GM10266 (cell line): ENCODE results near the gene MAP3K13.

Experiments
- DNase-seq: peaks from one replicate; pipeline ENCODE4 v3.0.0; 2012; ENCODE audit errors: extremely low spot score
- TF ChIP-seq, protein P1 (sequence below): IDR thresholded peaks from 2 replicates; pipeline ENCODE4 v1.5.1; 2012; ENCODE audit warnings: mild to moderate bottlenecking, low read depth; ENCODE audit not compliant: control insufficient read depth, insufficient read depth; ENCODE audit errors: missing control alignments

MAP3K13 gene

GRCh38 chr3:185330644-185331043, 32.3 kb upstream of the MAP3K13 start:
- TF ChIP-seq, protein P1, sequence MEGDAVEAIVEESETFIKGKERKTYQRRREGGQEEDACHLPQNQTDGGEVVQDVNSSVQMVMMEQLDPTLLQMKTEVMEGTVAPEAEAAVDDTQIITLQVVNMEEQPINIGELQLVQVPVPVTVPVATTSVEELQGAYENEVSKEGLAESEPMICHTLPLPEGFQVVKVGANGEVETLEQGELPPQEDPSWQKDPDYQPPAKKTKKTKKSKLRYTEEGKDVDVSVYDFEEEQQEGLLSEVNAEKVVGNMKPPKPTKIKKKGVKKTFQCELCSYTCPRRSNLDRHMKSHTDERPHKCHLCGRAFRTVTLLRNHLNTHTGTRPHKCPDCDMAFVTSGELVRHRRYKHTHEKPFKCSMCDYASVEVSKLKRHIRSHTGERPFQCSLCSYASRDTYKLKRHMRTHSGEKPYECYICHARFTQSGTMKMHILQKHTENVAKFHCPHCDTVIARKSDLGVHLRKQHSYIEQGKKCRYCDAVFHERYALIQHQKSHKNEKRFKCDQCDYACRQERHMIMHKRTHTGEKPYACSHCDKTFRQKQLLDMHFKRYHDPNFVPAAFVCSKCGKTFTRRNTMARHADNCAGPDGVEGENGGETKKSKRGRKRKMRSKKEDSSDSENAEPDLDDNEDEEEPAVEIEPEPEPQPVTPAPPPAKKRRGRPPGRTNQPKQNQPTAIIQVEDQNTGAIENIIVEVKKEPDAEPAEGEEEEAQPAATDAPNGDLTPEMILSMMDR, result no peak
- DNase-seq, result no peak

DNA sequence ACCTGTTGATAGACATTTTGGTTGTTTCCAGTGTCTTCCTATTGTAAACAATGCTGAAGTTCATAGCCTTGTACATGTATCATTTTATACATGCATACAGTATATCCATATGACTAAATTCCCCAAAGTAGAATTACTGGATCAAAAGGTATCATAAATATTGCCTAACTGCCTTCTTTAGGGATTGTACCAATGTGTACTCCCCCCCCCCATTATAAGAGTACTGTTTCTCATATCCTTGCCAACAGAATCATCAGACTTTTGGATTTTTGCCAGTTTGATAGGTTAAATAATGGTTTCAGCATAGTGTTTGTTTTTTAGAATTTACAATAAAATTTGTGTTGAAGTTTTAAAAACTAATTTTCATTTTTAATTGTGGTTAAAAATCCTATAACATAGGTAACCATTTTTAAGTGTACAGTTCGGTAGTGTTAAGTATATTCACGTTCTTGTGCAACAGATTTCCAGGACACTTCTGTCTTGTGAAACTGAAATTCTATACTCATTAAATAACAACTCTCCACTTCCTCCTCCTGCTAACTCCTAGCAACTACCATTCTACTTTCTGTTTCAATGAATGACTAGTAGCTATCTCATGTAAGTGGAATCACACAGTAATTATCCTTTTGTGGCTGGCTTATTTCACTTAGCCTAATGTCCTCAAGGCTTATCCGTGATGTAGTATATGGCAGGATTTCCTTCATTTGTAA, 30.8 kb upstream of the MAP3K13 start:
- peak; percentile 40 for DNase-seq
- TF ChIP-seq, protein P1, result no peak

DNA sequence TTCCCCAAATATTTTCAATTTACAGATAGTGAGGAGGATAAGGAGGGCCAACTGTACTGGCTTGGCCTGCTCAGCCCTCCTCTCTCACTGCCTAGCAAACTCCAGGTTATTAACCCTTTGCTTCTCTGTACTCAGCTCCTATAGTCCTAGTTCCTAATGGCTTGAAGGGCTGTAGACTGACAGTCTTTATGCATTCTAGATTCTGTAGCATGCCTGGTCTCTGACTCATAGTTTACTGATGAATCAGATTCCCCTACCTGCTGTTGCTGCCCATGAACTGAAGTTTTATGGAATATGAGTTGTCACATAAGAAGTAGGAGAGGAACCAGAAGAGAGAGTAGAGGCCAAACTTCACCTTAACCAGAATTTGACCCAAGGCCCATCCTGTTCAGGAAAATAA, 27.1 kb upstream of the MAP3K13 start:
- TF ChIP-seq, protein P1, result no peak
- DNase-seq, result no peak

DNA sequence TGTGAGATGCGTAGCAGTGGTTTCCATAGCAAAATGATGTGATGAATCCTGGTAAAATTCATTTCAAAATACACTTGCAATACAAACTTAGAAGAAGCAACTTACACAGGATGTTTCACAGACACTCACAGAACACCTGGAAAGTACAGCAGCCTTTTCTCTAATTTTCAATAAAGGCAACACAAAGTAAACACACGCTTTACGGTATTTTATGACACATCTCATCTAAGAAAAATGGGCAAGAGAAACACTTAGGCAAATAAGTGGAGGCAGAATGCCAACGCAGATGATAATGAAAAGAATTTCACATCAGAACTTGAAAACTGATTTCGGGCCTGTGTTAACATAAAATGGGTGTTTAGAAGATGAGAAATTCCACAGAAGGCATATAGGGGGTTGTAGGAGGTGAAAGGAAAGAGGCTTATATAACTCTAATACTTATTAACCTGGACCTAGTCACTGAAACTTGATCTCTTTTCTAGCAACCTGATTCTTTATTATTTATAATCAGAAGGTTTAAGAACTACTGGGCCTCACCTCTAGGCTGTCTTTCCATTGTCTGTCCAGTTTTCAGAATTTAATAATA, 25.6 kb upstream of the MAP3K13 start:
- no peak for DNase-seq
- TF ChIP-seq, protein P1, result no peak

DNA sequence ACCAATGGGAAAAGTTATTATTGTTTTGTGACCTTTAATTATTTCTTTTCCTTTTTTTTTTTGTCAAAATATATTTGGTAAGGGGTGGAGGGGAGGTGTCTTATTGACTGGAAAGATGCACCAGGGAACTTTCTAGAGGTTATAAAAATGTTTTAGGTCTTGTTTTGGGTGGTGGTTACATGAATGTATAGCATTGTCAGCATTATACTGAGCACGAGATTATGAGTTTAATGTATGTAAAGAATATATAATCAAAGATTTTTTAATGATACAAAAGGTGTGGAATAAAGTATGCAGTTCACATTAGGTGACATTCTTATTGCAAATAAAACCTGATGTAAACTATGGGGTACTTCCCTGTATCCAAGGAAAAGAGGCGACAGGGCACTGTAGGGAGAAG, 23.0 kb upstream of the MAP3K13 start:
- no peak for DNase-seq

GRCh38 chr3:185340751-185341150, 22.2 kb upstream of the MAP3K13 start:
- TF ChIP-seq, protein P1, result no peak
- no peak for DNase-seq

More for the DNA sequence above, 23.0 kb upstream of the MAP3K13 start:
- TF ChIP-seq, protein P1, result no peak
